ENCODE data around the gene ANO3.
"Not testable (repeated sequence)": the region's sequence is repeated elsewhere in the genome, so short reads cannot be mapped to it uniquely, and the experiment has no call there.

ANO3 gene

DNA sequence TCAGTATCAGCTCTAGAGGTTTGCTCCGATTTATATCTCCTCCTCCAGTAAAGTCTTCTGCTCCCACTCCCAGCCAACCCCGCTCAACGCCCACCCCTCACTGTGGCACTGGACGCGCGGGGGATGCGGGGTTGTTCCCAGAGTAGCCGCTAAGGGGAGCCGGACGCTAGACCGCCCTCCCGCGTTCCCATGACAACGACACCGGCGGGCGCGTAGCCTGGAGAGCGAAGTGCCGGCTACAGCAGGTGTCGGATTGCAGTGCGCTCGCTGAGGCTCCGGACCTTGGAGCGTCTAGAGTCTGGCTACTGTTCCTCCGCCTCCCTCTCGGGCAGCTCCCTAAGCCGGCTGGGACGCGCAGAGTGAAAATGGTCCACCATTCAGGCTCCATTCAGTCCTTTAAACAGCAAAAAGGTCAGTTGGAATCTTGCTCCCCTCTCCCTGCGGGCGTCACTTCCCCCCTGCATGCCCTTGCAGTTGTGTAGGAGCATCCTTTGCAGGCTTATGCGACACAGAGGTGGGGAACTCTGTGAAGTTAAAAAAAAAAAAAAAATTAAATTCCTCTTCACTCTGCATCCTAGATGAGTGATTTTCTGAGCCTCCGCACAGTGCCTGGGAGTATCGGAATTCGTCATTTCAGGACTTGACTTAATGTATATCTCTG, at the start of gene ANO3:
Gene ANO3, plus strand, starts transcription at position 220 of the 661 bp plus-strand sequence. Its CDS starts 146 bp downstream, at position 366.
- peak; percentile 55 for DNase-seq
- in situ Hi-C loops (cut with MboI; ENCODE audit: low pct_unique_long_range_greater_than_20kb, low sequenced_read_pairs): no loop called here

DNA sequence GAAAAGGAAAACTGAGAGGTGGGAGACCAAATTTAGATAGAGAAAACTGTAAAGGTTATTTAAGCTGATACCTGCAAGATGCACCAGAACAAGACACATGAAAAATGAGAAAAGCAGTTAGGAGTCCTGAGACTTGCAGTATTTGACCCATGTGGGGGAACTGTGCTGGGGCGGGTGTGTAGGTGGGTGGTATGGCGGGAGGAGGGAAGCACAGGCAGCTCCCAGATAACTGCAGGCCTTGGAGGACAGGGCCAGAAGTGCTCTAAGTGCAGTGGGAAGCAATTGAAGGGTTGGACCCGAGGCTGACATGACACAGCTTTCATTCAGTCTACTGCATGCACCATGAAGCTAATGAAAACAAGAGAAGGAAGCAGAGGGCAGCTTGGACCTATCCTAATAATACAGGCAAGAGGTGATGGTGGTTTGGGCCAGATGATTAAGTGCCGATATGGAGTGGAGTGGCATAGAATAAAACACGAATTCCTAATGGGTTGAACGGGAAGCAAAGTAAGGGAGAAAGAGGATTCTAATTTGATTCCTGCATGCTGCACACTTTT, 48.0 kb upstream of the ANO3 start:
- no peak for DNase-seq
- in situ Hi-C loops (cut with MboI; ENCODE audit: low pct_unique_long_range_greater_than_20kb, low sequenced_read_pairs): no loop called here

DNA sequence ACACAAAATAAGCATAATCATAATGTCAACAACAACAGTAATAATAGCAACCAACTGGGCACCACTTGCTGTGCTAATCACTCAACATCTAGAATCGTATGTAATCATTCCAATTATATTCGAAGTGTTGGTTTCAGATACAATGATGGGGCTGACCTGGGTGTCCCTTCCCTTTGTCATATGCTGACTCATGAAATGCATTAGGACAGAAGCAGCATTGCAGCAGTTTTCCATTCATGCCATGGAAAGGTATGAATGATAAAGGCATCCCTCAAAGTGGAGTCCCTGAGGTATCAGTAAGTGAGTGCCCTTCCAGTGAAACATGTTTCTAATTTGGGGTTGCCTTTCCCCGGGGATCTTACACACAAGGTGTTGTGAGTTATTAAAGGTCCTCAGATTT, 46.3 kb upstream of the ANO3 start:
- in situ Hi-C loops (cut with MboI; ENCODE audit: low pct_unique_long_range_greater_than_20kb, low sequenced_read_pairs): no loop called here
- no peak for DNase-seq

DNA sequence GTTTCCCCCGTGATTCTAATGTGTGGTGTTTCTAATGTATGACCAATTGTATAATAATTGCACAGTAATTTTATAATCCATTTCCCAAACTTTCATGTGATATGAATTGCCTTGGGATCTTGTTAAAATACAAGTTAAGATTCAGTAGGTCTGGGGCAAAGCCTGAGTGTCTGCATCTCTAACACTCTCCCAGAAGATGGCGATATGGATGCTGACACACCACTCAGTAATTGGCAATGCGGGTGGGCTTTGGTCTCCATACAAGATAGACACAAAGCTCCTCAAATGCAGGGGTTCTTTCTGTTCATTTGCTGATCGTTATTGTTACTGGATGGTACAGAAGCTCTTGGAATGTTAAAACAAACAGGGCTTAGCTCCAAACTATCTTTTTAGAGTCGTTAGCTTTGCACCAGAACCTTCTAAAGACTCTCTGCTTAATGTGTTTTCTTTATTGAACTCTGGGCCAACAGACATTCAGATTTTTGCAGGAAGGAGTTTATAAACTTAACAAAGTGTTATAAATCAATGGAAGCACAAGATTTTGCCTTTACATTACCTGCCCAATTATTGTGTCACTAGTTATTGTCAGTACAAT, 45.4 kb upstream of the ANO3 start:
- peak; percentile 23 for DNase-seq
- in situ Hi-C loops (cut with MboI; ENCODE audit: low pct_unique_long_range_greater_than_20kb, low sequenced_read_pairs): no loop called here

DNA sequence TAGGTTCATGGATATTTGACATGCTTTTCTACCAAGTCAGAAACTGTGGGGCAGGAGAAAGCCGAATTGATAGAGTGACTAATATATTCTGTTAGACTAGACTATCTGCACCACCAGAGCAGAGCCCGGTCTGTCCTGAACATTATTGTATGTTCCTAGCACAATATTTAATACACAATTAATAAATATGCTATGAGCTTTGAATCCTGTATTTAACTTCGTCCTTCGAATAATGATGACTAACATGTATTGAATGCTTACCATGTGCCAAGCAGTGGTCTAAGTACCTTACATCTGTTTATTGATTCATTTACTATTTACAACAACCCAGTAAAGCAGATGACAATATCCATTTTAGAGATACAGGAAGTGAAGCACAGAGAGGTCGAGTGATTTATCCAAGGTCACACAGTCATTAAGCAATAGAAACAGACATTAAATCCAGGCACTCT, 44.8 kb upstream of the ANO3 start:
- DNase-seq: no peak
- in situ Hi-C loops (cut with MboI; ENCODE audit: low pct_unique_long_range_greater_than_20kb, low sequenced_read_pairs): no loop called here

DNA sequence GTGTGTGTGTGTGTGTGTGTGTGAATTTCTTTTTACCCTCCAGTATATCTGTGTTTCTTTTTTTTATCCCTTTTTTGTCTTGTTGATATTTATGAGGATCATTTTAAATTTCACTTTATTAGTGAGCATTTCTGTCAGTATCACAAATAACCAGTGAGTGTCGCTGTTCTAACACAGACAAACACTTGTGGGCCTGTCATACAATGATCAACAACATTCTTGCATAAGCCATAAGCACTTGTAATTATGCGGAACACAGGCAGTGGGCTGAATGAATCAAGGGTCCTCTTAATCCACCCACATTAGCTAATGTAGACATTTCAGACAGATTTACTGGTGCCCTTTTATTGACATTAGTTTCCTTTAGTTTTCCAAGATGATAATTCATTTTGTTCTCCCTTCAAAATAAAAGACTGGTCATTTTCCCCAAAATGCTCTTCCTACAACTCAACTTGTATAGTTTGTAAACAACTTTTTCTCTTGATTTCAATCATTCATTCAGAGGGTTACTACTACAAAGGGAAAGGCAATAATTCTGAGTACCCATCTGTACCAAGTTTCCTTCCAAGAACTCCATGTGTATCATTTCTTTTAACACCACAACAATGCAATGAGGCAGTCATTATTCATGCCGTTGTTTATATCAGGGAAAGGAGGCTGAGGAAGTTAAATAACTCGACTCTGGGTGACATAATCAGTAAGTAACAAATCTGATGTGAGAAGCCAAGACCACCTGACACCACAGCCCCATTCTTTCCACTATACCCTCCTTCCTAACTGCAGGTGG, 34.5 kb upstream of the ANO3 start:
- DNase-seq: peak; percentile 55
- in situ Hi-C loops (cut with MboI; ENCODE audit: low pct_unique_long_range_greater_than_20kb, low sequenced_read_pairs): no loop called here

DNA sequence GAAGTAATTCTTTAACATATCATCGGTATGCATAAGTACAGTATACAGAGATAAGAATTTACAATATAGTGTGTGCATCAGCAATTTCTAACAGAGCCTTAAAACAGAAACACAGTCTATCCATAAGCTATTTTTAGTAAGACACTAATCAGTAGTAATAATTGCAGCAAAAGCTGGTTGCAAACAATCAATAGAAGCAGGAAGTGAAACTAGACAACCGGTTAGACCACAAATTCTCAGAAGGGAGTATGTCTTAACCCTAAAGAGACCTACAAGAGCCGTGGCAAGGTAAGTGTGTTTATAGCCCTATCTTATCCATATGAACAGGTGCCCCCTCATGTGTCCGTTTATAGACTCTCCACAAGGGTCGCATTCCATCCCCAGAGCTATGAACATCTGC, 15.6 kb upstream of the ANO3 start:
- DNase-seq; in situ Hi-C loops (cut with MboI; ENCODE audit: low pct_unique_long_range_greater_than_20kb, low sequenced_read_pairs): not testable (repeated sequence)

DNA sequence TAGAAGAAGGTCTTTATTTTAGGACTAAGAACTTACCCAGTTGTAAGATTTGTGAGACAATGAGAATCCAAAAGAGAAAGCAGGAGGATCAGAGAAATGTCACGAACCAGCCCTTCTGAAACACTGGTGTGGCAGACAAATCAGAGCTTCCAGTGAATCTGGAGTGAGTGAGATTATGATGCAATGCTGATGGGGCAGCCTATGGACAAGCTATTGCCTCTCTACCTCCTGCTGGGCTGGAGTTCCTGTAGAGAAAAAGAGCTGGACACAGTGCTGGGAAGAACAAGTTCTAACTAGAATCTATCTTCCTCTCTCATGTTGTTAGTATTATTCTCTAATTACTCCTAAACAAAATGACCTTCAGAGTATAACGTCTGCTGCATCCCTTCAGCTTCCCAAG, 12.0 kb upstream of the ANO3 start:
- in situ Hi-C loops (cut with MboI; ENCODE audit: low pct_unique_long_range_greater_than_20kb, low sequenced_read_pairs): no loop called here
- no peak for DNase-seq

DNA sequence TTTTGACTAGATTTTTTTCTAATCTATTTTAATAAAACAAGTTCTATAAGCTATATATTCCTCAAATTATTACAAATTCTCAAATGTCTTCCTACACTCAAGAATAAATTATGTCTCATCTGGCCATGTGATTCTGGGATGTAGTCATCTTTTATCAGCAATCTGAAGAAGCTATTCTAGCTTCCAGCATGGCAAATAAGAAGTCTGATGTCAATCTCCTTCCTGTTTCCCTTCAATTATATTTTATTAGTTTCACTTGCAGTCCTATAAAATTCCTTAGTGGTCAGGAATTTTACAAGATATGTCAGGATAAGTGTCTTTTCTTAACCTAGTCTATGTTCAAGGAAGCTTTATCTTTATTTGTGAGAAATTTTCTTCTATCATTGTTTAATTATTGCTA, 10.4 kb upstream of the ANO3 start:
- DNase-seq: no peak
- in situ Hi-C loops (cut with MboI; ENCODE audit: low pct_unique_long_range_greater_than_20kb, low sequenced_read_pairs): no loop called here

DNA sequence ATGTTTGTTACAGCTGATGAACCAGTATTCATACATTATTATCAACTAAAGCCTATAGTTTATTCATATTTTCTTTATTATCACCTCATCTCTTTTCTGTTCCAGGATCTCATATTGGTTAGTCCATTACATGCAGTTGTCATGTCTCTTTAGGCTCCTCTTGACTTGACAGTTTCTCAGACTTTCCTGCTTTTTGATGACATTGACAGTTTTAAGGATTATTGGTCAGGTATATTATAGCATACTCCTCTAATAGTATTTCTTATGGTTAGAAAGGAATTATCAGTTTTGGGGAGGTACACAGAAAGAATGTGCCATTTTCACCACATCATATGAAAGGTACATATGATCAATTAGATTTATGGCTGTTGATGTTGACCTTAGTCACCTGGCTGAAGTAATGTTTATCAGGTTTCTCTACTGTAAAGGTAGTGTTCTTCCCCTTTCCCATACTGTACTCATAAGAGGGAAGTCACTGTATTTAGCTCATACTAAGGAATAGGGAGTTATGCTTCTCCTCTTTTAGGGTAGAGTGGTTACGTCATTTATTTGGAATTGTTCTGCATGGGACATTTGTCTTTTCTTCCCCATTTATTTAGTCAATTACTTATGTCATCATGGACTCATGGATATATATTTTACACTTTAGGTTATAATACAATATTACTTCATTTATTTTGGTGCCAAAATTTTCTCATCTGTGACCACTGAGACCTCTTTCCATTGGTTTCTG, 9.4 kb upstream of the ANO3 start:
- DNase-seq: no peak
- in situ Hi-C loops (cut with MboI; ENCODE audit: low pct_unique_long_range_greater_than_20kb, low sequenced_read_pairs): no loop called here

DNA sequence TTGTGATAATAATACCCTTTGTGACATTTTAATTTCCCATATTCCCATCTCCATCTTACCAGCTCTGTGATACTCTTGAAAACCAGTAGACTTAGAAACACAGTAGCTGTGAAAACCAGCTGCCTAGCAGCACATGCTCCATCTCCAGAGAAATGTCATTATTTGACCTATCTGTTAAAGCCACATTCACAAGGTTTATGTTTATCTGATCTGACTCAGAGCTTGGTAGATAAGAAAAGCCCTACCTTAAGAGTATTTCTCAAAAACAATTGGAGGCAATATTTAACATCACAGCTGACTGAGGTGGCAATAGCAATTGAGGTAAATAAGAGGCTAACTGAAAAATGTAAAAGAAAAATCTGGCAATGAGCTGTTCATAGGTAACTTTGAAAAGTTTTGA, 8.1 kb upstream of the ANO3 start:
- in situ Hi-C loops (cut with MboI; ENCODE audit: low pct_unique_long_range_greater_than_20kb, low sequenced_read_pairs): no loop called here
- DNase-seq: no peak

DNA sequence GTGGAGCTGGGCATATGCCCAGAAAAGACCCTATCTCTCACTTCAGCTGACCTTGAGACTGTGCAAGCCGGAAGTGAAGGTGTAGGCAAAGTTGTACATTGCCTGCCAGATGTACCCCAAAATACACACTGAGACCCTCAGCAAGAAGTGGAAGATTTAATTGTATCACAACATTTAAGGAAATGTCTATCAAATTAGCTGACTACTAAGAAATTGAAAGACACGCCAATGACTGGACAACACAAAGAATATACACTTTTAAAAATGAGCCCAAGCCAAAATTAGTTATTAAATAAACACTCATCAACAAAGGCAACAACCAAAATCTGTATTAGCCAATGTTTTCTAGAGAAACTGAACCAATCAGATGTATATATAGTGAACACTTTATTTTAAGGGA, 7.7 kb upstream of the ANO3 start:
- no peak for DNase-seq
- in situ Hi-C loops (cut with MboI; ENCODE audit: low pct_unique_long_range_greater_than_20kb, low sequenced_read_pairs): no loop called here

DNA sequence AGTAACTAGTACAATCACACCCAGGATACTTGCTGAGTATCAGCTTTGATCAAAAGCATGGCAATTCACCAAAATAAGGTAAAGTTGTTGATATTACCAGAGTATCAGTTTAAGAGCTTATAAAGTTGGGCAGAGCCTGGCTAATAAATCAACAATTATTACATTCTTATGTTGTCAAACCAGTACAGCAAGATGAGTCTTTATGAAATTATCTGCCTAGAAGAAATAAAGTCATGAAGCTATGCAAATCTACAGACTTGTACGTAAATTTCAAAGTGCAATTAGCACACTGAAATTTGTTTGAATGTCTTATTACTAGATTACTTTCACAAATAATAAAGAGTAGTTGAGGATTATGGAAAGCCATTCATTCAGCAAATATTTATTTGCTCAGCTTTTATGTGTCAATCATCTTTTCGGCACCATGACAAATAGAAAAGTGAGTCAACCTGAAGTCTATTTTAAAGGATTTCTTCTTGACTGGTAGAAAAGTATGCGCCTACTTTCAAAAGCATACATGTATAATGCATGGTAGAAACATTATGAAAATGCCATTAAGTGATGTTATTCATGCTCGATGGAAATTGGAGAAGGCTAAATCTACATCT, 5.0 kb upstream of the ANO3 start:
- DNase-seq: no peak
- in situ Hi-C loops (cut with MboI; ENCODE audit: low pct_unique_long_range_greater_than_20kb, low sequenced_read_pairs): no loop called here

DNA sequence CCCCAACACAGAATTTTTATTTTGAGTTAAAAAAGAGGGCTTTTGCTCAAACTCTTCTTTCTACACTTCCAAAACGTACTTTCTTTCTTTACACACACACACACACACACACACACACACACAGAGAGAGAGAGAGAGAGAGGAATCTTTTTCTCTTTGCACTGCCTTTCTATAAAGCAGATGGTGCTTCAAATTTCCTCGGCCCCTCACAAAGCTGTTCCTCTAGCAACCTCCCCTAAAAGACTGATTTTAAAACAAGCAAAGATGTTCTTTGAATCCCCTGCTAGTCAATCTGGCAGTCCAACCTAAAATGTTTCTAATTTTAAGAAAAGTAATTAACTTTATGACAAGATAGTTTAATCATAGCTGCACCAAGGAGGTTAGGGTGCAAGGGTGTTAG, 2.7 kb upstream of the ANO3 start:
- no peak for DNase-seq
- in situ Hi-C loops (cut with MboI; ENCODE audit: low pct_unique_long_range_greater_than_20kb, low sequenced_read_pairs): no loop called here

DNA sequence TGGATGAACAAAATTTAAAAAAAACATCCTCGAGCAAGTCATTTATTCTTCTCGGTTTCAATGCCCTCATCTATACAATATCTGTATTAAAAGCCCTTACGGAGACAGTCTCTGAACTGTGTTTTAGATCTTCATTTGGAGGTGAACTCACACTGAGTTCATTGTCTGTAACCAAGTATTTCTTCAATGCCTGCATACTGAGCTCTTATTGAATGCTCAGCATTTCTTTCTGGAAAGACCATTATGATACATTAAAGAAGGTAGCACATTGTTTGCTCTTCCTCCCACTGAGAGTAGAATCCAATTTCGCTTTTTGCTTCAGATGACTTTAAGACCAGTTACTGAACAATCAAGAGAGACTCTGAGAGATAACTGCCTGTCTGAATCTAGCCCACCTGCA, 1.7 kb upstream of the ANO3 start:
- in situ Hi-C loops (cut with MboI; ENCODE audit: low pct_unique_long_range_greater_than_20kb, low sequenced_read_pairs): no loop called here
- DNase-seq: no peak

DNA sequence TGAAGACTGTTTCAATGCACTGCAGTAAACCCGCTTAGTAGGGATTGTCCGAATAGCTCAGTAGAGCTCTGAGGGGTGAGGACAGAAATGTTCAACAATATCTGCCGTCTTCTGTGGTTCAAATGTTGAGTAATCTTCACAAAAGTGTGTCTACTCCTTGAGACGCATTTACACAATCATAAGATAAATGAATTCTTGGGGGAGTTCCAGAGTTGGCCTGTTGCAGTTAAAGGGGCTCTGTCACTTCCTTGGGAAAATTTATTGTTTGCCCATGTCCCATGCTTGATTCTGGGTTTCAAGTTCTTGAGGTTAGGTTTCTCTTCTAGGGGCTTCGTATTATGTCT, 614 bp downstream of the ANO3 start:
- in situ Hi-C loops (cut with MboI; ENCODE audit: low pct_unique_long_range_greater_than_20kb, low sequenced_read_pairs): no loop called here
- no peak for DNase-seq

DNA sequence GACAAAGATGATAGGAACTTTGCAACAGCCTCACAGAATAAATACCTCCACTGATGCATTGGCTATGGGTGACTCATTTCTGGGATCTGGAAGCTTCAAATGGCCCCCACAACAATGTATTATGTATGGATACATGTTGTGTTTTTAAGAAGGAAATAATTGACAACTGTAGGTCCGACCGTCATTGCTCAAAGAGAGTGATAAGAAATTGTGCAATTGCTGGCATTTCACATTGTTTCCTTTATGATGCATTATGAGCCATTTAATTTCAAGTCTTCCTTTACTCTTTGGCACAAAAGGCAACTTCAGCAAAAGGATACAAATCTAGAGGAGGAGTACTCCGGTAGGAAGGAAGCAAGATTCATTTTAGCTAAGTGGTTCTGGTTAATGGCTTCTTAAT, 2.0 kb downstream of the ANO3 start:
- no peak for DNase-seq
- in situ Hi-C loops (cut with MboI; ENCODE audit: low pct_unique_long_range_greater_than_20kb, low sequenced_read_pairs): no loop called here

DNA sequence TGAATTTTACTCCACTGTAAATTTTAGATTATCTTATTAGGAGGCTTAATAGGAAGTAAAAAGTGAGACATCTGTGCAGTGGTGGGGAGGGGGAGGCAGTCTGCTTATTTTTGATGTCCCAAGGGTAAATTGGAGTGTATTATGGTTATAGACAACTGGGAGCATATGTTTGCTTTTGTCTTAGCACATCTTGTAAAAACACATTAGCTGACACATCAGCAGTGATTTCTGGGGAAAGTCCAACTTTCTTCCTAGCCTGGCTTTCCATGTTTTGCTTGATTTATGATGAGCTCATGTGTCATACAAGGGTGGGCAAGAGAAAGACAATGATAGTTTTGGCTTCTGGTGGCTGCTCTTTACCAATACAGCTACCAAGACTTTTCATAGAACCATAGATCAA, 4.0 kb downstream of the ANO3 start:
- in situ Hi-C loops (cut with MboI; ENCODE audit: low pct_unique_long_range_greater_than_20kb, low sequenced_read_pairs): no loop called here
- DNase-seq: no peak

DNA sequence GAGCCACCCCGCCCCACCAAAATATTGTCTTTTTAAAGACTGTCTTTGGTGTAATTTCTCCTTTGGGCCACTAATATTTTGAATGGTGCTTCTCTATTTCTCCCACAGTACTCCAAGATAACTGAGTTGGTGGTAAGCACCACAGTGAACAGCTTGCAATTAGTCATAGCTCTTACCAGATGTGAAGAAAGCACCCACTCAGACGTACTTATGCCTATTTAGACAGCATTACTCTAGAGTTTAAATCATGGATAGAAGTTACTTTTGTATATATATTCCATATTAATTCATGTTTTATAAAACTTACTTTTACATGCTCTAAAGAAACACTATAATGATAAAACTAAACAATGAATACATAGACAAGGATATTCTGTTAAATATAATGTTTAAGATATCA, 12.7 kb downstream of the ANO3 start:
- no peak for DNase-seq
- in situ Hi-C loops (cut with MboI; ENCODE audit: low pct_unique_long_range_greater_than_20kb, low sequenced_read_pairs): no loop called here

Measured in KBM-7 (cell line).